NCI-H2171 treated with DMSO at 0.1 percent for 48 hours (cell line): ENCODE data around the gene DHRS7.
"Not testable (repeated sequence)": the region's sequence is repeated elsewhere in the genome, so short reads cannot be mapped to it uniquely, and the experiment has no call there.

Experiments
- DNase-seq: peaks from one replicate; lab custom pipeline; 2025; lab: John Stamatoyannopoulos, UW

The DHRS7 gene

GRCh38 chr14:60134702-60135101, 30.5 kb downstream of the DHRS7 start:
- DNase-seq, result no peak

- no peak for DNase-seq
Observed at GRCh38 chr14:60133487-60133886, 31.7 kb downstream of the DHRS7 start.

GRCh38 chr14:60125918-60126317, 39.3 kb downstream of the DHRS7 start:
- no peak for DNase-seq

- no peak for DNase-seq
Observed at GRCh38 chr14:60116181-60116580, 49.0 kb downstream of the DHRS7 start.

GRCh38 chr14:60114881-60115280, 50.3 kb downstream of the DHRS7 start:
- no peak for DNase-seq

GRCh38 chr14:60111732-60112131, 53.5 kb downstream of the DHRS7 start:
- no peak for DNase-seq

GRCh38 chr14:60107477-60107876, 57.7 kb downstream of the DHRS7 start:
- no peak for DNase-seq

- no peak for DNase-seq
Observed at GRCh38 chr14:60106339-60106738, 58.9 kb downstream of the DHRS7 start.

GRCh38 chr14:60102389-60102788, 62.8 kb downstream of the DHRS7 start:
- no peak for DNase-seq

GRCh38 chr14:60101786-60102185, 63.4 kb downstream of the DHRS7 start:
- DNase-seq, result no peak

- DNase-seq, result not testable (repeated sequence)
Observed at GRCh38 chr14:60099855-60100254, 65.3 kb downstream of the DHRS7 start.

- no peak for DNase-seq
Observed at GRCh38 chr14:60097974-60098373, 67.2 kb downstream of the DHRS7 start.

GRCh38 chr14:60095781-60096450, 69.3 kb downstream of the DHRS7 start:
- peak; percentile 23 for DNase-seq

GRCh38 chr14:60095231-60095630, 70.0 kb downstream of the DHRS7 start:
- DNase-seq, result no peak

GRCh38 chr14:60094306-60094897, 70.8 kb downstream of the DHRS7 start:
- no peak for DNase-seq
